Measurements from ENCODE around the gene ABCC5. TPM values are rescaled to one million over a fixed set of nuclear protein-coding genes. Genes with fewer than 3 reads are reported as not detected.

The ABCC5 gene
- polyA plus RNA-seq, 1 donor (not counting 4 experiments of a cell fraction or from before 2014, with no cell fraction given), result 28.7 TPM

GRCh38 chr3:183884427-183885296, 133.0 kb downstream of the ABCC5 start, which contains the start of gene PARL:
Gene PARL, minus strand, starts transcription at chr3:183884880. Its CDS starts 34 bp downstream, at chr3:183884846.
- Histone ChIP-seq H3K9me1 (ENCODE audit: control insufficient read depth, extremely low read depth, insufficient read depth, low read length) (no peaks in the 10 kb centered on the region), H3K27me3 (ENCODE audit: control insufficient read depth, extremely low read depth, insufficient read depth, low read length) (no peaks in the 10 kb centered on the region), H3K27ac (ENCODE audit: control insufficient read depth, insufficient read depth, low read length) (peak within 1 kb of the TSS; percentile 73), H3K9ac (ENCODE audit: control insufficient read depth, extremely low read depth, insufficient read depth, low read length) (peak within 1 kb of the TSS; percentile 85), H4K20me1 (ENCODE audit: control insufficient read depth, extremely low read depth, insufficient read depth, low read length) (no peaks in the 10 kb centered on the region), H3K79me2 (ENCODE audit: control insufficient read depth, insufficient read depth, low read length) (peaks cover 46% of the 10 kb centered on the region), H3K36me3 (ENCODE audit: control insufficient read depth in 2 of 2, extremely low read depth in 1 of 2, insufficient read depth in 2 of 2, low read length in 2 of 2) (no peaks in the 10 kb centered on the region), H3K4me1 (ENCODE audit: control insufficient read depth, extremely low read depth, insufficient read depth, low read length) (peaks cover 12% of the 10 kb centered on the region), H3K9me3 (ENCODE audit: control insufficient read depth, low read depth, low read length) (no peaks in the 10 kb centered on the region), H3K4me2 (ENCODE audit: control insufficient read depth, extremely low read depth, insufficient read depth, low read depth, low read length) (peak within 1 kb of the TSS; percentile 88), H2AFZ (ENCODE audit: control insufficient read depth, low read length) (peak within 1 kb of the TSS; percentile 100), H3K4me3 (ENCODE audit: control insufficient read depth in 2 of 3, extremely low read depth in 1 of 3, insufficient read depth in 2 of 3, low read depth in 1 of 3, low read length in 3 of 3) (peak within 1 kb of the TSS; percentile 77 to 90 (median 85))
- dilution Hi-C loops (cut with MboI; ENCODE audit: extremely low pct_ligation_motif_present, low sequenced_read_pairs), result no loop called here
- FAIRE-seq (no peak), DNase-seq (ENCODE audit: low read depth, low spot score) (peak; percentile 55)
- no peak for TF ChIP-seq EZH2 (IDR thresholded peaks at IDR 0.05; ENCODE audit: low read length)
- TF ChIP-seq, protein P1, sequence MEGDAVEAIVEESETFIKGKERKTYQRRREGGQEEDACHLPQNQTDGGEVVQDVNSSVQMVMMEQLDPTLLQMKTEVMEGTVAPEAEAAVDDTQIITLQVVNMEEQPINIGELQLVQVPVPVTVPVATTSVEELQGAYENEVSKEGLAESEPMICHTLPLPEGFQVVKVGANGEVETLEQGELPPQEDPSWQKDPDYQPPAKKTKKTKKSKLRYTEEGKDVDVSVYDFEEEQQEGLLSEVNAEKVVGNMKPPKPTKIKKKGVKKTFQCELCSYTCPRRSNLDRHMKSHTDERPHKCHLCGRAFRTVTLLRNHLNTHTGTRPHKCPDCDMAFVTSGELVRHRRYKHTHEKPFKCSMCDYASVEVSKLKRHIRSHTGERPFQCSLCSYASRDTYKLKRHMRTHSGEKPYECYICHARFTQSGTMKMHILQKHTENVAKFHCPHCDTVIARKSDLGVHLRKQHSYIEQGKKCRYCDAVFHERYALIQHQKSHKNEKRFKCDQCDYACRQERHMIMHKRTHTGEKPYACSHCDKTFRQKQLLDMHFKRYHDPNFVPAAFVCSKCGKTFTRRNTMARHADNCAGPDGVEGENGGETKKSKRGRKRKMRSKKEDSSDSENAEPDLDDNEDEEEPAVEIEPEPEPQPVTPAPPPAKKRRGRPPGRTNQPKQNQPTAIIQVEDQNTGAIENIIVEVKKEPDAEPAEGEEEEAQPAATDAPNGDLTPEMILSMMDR (optimal IDR thresholded peaks at IDR 0.05 in 1 of 3, IDR thresholded peaks at IDR 0.05 in 1 of 3, conservative IDR thresholded peaks at IDR 0.05 in 1 of 3; ENCODE audit: extremely low read depth in 1 of 3, insufficient read depth in 2 of 3, low read length in 3 of 3), result peak; percentile 83 to 99 (median 99)

- H3K9me3 ChIP-seq (ENCODE audit: control insufficient read depth, low read depth, low read length), result no peaks in the 10 kb centered on the region
- peaks cover 12% of the 10 kb centered on the region for H3K4me1 ChIP-seq (ENCODE audit: control insufficient read depth, extremely low read depth, insufficient read depth, low read length)
- peak overlapping the region; percentile 100 for H2AFZ ChIP-seq (ENCODE audit: control insufficient read depth, low read length)
- FAIRE-seq (no peak), DNase-seq (ENCODE audit: low read depth, low spot score) (no peak)
- no peaks in the 10 kb centered on the region for H3K27me3 ChIP-seq (ENCODE audit: control insufficient read depth, extremely low read depth, insufficient read depth, low read length)
- H3K9ac ChIP-seq (ENCODE audit: control insufficient read depth, extremely low read depth, insufficient read depth, low read length), result peak overlapping the region; percentile 85
- H4K20me1 ChIP-seq (ENCODE audit: control insufficient read depth, extremely low read depth, insufficient read depth, low read length), result no peaks in the 10 kb centered on the region
- peak overlapping the region; percentile 77 to 90 (median 85) for H3K4me3 ChIP-seq (ENCODE audit: control insufficient read depth in 2 of 3, extremely low read depth in 1 of 3, insufficient read depth in 2 of 3, low read depth in 1 of 3, low read length in 3 of 3)
- peak overlapping the region; percentile 73 for H3K27ac ChIP-seq (ENCODE audit: control insufficient read depth, insufficient read depth, low read length)
- dilution Hi-C loops (cut with MboI; ENCODE audit: extremely low pct_ligation_motif_present, low sequenced_read_pairs), result no loop called here
- H3K4me2 ChIP-seq (ENCODE audit: control insufficient read depth, extremely low read depth, insufficient read depth, low read depth, low read length), result peak overlapping the region; percentile 88
- peaks cover 51% of the 10 kb centered on the region for H3K79me2 ChIP-seq (ENCODE audit: control insufficient read depth, insufficient read depth, low read length)
- H3K9me1 ChIP-seq (ENCODE audit: control insufficient read depth, extremely low read depth, insufficient read depth, low read length), result no peaks in the 10 kb centered on the region
- no peaks in the 10 kb centered on the region for H3K36me3 ChIP-seq (ENCODE audit: control insufficient read depth in 2 of 2, extremely low read depth in 1 of 2, insufficient read depth in 2 of 2, low read length in 2 of 2)
- TF ChIP-seq, protein P1 (optimal IDR thresholded peaks at IDR 0.05 in 1 of 3, IDR thresholded peaks at IDR 0.05 in 1 of 3, conservative IDR thresholded peaks at IDR 0.05 in 1 of 3; ENCODE audit: extremely low read depth in 1 of 3, insufficient read depth in 2 of 3, low read length in 3 of 3), result no peak
- TF ChIP-seq EZH2 (IDR thresholded peaks at IDR 0.05; ENCODE audit: low read length), result no peak
Measured at GRCh38 chr3:183884097-183884426, 133.6 kb downstream of the ABCC5 start.

Data from keratinocyte (primary cell).